ENCODE results near the gene MAD2L2.

Gene MAD2L2

DNA sequence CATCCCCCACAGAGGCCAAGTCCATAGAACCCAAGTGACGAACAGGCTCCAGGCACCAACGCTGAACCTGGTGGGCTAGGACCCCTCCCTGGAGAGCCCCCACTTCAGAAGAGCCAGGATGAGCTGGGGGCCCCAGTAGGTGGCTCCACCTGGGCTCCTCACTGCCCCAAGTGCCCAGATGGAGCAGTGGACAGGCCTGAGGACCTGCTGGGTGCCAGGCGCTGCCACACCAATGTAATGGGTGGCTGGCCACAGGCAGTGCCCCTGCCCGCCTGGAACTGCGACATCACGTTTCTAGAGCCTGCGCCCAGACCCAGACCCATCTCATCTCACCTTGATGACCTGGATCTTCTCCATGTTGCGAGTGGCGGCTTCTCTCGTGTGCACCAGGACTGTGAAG lies 5.6 kb downstream of the MAD2L2 start:
- Histone ChIP-seq H3K36me3 (ENCODE audit: insufficient read depth, low read length) (peaks cover 47% of the 10 kb centered on the region; the same call in 1 of the 2 replicates), H3F3A (ENCODE audit: low read depth) (no peaks in the 10 kb centered on the region), H3K27me3 (ENCODE audit: insufficient read depth, low read length, poor library complexity, severe bottlenecking) (no peaks in the 10 kb centered on the region), H3K4me2 (ENCODE audit: low read depth, low read length, poor library complexity, severe bottlenecking) (no peak overlapping the region), H3K9me3 (ENCODE audit: insufficient read depth, low read depth, low read length) (no peaks in the 10 kb centered on the region), H4K20me1 (ENCODE audit: insufficient read depth, low read length, poor library complexity, severe bottlenecking) (peaks cover 7% of the 10 kb centered on the region), H3K4me3 (ENCODE audit: low read length, poor library complexity, severe bottlenecking) (no peak overlapping the region), H2AFZ (ENCODE audit: low read length) (no peak overlapping the region), H3K9me2 (replicated peaks; ENCODE audit: low read depth, low read length) (no peaks in the 10 kb centered on the region), H3K9ac (ENCODE audit: low read depth, low read length, poor library complexity, severe bottlenecking) (no peak overlapping the region), H3K4me1 (ENCODE audit: insufficient read depth, low read length, poor library complexity, severe bottlenecking) (peaks cover 8% of the 10 kb centered on the region), H3K79me2 (ENCODE audit: insufficient read depth, low read length) (peaks cover 47% of the 10 kb centered on the region)
- no peak for TF ChIP-seq EZH2phosphoT487 (IDR thresholded peaks at IDR 0.05; ENCODE audit: borderline replicate concordance)
- TF ChIP-seq, protein P1, sequence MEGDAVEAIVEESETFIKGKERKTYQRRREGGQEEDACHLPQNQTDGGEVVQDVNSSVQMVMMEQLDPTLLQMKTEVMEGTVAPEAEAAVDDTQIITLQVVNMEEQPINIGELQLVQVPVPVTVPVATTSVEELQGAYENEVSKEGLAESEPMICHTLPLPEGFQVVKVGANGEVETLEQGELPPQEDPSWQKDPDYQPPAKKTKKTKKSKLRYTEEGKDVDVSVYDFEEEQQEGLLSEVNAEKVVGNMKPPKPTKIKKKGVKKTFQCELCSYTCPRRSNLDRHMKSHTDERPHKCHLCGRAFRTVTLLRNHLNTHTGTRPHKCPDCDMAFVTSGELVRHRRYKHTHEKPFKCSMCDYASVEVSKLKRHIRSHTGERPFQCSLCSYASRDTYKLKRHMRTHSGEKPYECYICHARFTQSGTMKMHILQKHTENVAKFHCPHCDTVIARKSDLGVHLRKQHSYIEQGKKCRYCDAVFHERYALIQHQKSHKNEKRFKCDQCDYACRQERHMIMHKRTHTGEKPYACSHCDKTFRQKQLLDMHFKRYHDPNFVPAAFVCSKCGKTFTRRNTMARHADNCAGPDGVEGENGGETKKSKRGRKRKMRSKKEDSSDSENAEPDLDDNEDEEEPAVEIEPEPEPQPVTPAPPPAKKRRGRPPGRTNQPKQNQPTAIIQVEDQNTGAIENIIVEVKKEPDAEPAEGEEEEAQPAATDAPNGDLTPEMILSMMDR (conservative IDR thresholded peaks at IDR 0.05; ENCODE audit: low read length), result no peak

DNA sequence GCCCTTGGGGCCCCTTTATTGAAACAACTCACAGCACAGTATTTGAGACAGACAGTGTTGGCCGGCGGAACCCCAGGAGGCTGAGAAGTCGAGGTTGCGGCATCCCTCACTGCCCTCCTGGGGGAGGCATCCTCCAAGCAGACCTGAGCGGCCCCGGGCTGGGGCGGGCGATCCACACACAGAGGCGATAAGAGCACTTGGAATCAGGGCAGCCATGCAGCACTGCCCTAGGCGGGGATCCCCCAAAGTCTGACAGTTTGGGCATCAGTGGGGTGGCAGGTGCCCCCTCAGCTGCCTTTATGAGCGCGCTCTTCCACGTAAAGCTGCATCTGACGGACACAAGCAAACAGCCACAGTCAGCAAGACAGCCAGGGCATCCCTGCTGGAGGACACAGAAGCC lies 6.5 kb downstream of the MAD2L2 start:
- no peak overlapping the region for H3K4me3 ChIP-seq (ENCODE audit: low read length, poor library complexity, severe bottlenecking)
- H2AFZ ChIP-seq (ENCODE audit: low read length), result no peak overlapping the region
- no peaks in the 10 kb centered on the region for H3K27me3 ChIP-seq (ENCODE audit: insufficient read depth, low read length, poor library complexity, severe bottlenecking)
- H3F3A ChIP-seq (ENCODE audit: low read depth), result no peaks in the 10 kb centered on the region
- TF ChIP-seq, protein P1 (conservative IDR thresholded peaks at IDR 0.05; ENCODE audit: low read length), result no peak
- no peak for TF ChIP-seq EZH2phosphoT487 (IDR thresholded peaks at IDR 0.05; ENCODE audit: borderline replicate concordance)
- peaks cover 47% of the 10 kb centered on the region; the same call in 1 of the 2 replicates for H3K36me3 ChIP-seq (ENCODE audit: insufficient read depth, low read length)
- H3K4me1 ChIP-seq (ENCODE audit: insufficient read depth, low read length, poor library complexity, severe bottlenecking), result peaks cover 4% of the 10 kb centered on the region
- no peaks in the 10 kb centered on the region for H3K9me2 ChIP-seq (replicated peaks; ENCODE audit: low read depth, low read length)
- H3K79me2 ChIP-seq (ENCODE audit: insufficient read depth, low read length), result peaks cover 38% of the 10 kb centered on the region
- H3K9ac ChIP-seq (ENCODE audit: low read depth, low read length, poor library complexity, severe bottlenecking), result no peak overlapping the region
- no peaks in the 10 kb centered on the region for H3K9me3 ChIP-seq (ENCODE audit: insufficient read depth, low read depth, low read length)
- H4K20me1 ChIP-seq (ENCODE audit: insufficient read depth, low read length, poor library complexity, severe bottlenecking), result peaks cover 4% of the 10 kb centered on the region
- no peak overlapping the region for H3K4me2 ChIP-seq (ENCODE audit: low read depth, low read length, poor library complexity, severe bottlenecking)

DNA sequence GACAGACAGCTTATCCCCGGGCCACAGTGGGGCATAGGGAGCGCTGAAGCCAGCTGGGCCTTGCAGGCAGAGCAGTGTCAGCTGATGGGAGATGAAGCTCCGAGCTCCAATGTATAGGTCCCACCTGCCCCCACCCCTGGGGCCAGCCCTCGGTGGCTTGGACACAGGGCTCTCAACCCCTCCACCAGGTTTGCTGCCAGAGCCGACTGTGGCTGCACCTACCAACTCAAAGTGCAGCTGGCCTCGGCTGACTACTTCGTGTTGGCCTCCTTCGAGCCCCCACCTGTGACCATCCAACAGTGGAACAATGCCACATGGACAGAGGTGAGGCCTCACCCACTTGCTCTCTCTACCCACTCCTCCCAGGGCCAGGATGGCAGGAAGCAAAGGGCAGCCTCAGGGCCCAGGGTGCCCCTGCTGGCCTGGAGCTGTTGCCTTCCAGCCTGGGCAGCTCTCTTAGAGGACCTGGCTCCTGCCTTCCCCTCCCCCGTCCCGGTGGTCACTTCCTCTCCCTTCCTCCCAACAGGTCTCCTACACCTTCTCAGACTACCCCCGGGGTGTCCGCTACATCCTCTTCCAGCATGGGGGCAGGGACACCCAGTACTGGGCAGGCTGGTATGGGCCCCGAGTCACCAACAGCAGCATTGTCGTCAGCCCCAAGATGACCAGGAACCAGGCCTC lies 7.7 kb downstream of the MAD2L2 start:
- Histone ChIP-seq H4K20me1 (ENCODE audit: insufficient read depth, low read length, poor library complexity, severe bottlenecking) (peaks cover 4% of the 10 kb centered on the region), H3K79me2 (ENCODE audit: insufficient read depth, low read length) (peaks cover 28% of the 10 kb centered on the region; the same call in 1 of the 2 replicates), H3K4me3 (ENCODE audit: low read length, poor library complexity, severe bottlenecking) (no peak overlapping the region), H3K4me1 (ENCODE audit: insufficient read depth, low read length, poor library complexity, severe bottlenecking) (no peaks in the 10 kb centered on the region), H3K4me2 (ENCODE audit: low read depth, low read length, poor library complexity, severe bottlenecking) (no peak overlapping the region), H3K36me3 (ENCODE audit: insufficient read depth, low read length) (peaks cover 47% of the 10 kb centered on the region; the same call in 1 of the 2 replicates), H3K9me2 (replicated peaks; ENCODE audit: low read depth, low read length) (no peaks in the 10 kb centered on the region), H3K9me3 (ENCODE audit: insufficient read depth, low read depth, low read length) (no peaks in the 10 kb centered on the region), H3K27me3 (ENCODE audit: insufficient read depth, low read length, poor library complexity, severe bottlenecking) (no peaks in the 10 kb centered on the region), H2AFZ (ENCODE audit: low read length) (no peak overlapping the region), H3F3A (ENCODE audit: low read depth) (no peaks in the 10 kb centered on the region), H3K9ac (ENCODE audit: low read depth, low read length, poor library complexity, severe bottlenecking) (no peak overlapping the region)
- TF ChIP-seq, protein P1 (conservative IDR thresholded peaks at IDR 0.05; ENCODE audit: low read length), result no peak
- no peak for TF ChIP-seq EZH2phosphoT487 (IDR thresholded peaks at IDR 0.05; ENCODE audit: borderline replicate concordance)
